HepG2 (cell line): Measurements from ENCODE around the gene ATP2B2. TPM values are rescaled to one million over a fixed set of nuclear protein-coding genes. Genes with fewer than 3 reads are reported as not detected.

Experiments
- ATAC-seq: fragments of 200-7000 bp; cut with Tn5 transposase; 3 replicates; pipeline ENCODE4 v1.9.1; 2020; ENCODE audit warnings: mild to moderate bottlenecking, moderate library complexity
- BruUV-seq: library from RNA; stranded (reverse); fragments of 400-500 nt; replicated peaks from 2 replicates; lab custom pipeline; 2021; lab: Mats Ljungman, UMichigan
- CTCF ChIA-PET: fragments of 300-600 bp; formaldehyde crosslinking; extraction: SDS; loops from one replicate; lab custom pipeline; 2021; ENCODE audit warnings: low total read pairs, inconsistent platforms, low intra/inter-chr PET ratio; lab: Yijun Ruan, JAX
- POLR2A ChIA-PET: fragments of 350-600 bp; sonication (Branson Sonifier 250); formaldehyde crosslinking; loops from one replicate; lab custom pipeline; 2020; ENCODE audit warnings: antibody characterized with exemption, inconsistent platforms; lab: Yijun Ruan, JAX
- DNase-seq: peaks from one replicate; pipeline ENCODE4 v3.0.0-alpha.2; 2015; ENCODE audit warnings: low spot score
- FAIRE-seq: peaks from 3 replicates; lab custom pipeline; 2011; peaks lifted over from hg19 to GRCh38; lab: Jason Lieb, UNC
- H2AFZ ChIP-seq: one replicate; pipeline ENCODE4 v1.6.1; 2011; ENCODE audit warnings: low read length, inconsistent platforms
- H3K27ac ChIP-seq: fragments of 300-600 bp; 3 replicates; pipeline ENCODE4 v1.8.0; 2011; ENCODE audit warnings: mixed run types, mild to moderate bottlenecking, mixed read lengths, low read length, inconsistent platforms; ENCODE audit not compliant: insufficient read depth; ENCODE audit errors: extremely low read length
- H3K27me3 ChIP-seq, 2 experiments: fragments of 200-600 bp in 1 of 2; 2 replicates in 1 of 2; 3 replicates in 1 of 2; pipeline versions ENCODE4 v1.6.0 to v1.8.0; 2011; ENCODE audit warnings: low read length in 2 of 2, mild to moderate bottlenecking in 2 of 2, moderate library complexity in 2 of 2, inconsistent platforms in 1 of 2; ENCODE audit not compliant: insufficient read depth in 2 of 2, control insufficient read depth in 1 of 2
- H3K36me3 ChIP-seq, 2 experiments: fragments of 200-600 bp in 1 of 2; replicated peaks in 1 of 2; 2 replicates in 1 of 2; 3 replicates in 1 of 2; pipeline versions ENCODE4 v1.5.1 to v1.8.0; 2011; ENCODE audit warnings: low read length in 2 of 2, inconsistent platforms in 1 of 2; ENCODE audit not compliant: insufficient read depth in 2 of 2, control insufficient read depth in 1 of 2
- H3K4me1 ChIP-seq: 2 replicates; pipeline ENCODE4 v1.5.1; 2012; ENCODE audit warnings: low read length, inconsistent platforms; ENCODE audit not compliant: insufficient read depth
- H3K4me2 ChIP-seq: 2 replicates; pipeline ENCODE4 v1.6.0; 2011; ENCODE audit warnings: low read depth, low read length, inconsistent platforms
- H3K4me3 ChIP-seq, 3 experiments: fragments of 200-600 bp in 1 of 3; sonication (generic), shearing (Covaris generic) in 1 of 3; replicated peaks in 1 of 3; 2 replicates each; pipeline ENCODE4 v1.5.1; 2011 to 2016; ENCODE audit warnings: low read length in 3 of 3, inconsistent platforms in 2 of 3, low read depth in 2 of 3, mild to moderate bottlenecking in 2 of 3, control low read depth in 1 of 3, mixed read lengths in 1 of 3; ENCODE audit not compliant: insufficient read depth in 1 of 3
- H3K79me2 ChIP-seq: one replicate; pipeline ENCODE4 v1.6.1; 2011; ENCODE audit warnings: low read length, inconsistent platforms; ENCODE audit not compliant: insufficient read depth
- H3K9ac ChIP-seq: 2 replicates; pipeline ENCODE4 v1.6.0; 2011; ENCODE audit warnings: mild to moderate bottlenecking, low read depth, low read length, inconsistent platforms; ENCODE audit not compliant: insufficient read depth
- H3K9me3 ChIP-seq: 2 replicates; pipeline ENCODE4 v1.5.1; 2012; ENCODE audit warnings: mild to moderate bottlenecking, low read length
- H4K20me1 ChIP-seq: 2 replicates; pipeline ENCODE4 v1.6.0; 2011; ENCODE audit warnings: inconsistent platforms, mild to moderate bottlenecking, low read length, moderate library complexity; ENCODE audit not compliant: insufficient read depth
- FOXP1 ChIP-seq, 2 experiments: fragments of 450-650 bp in 1 of 2; IDR thresholded peaks; 2 replicates each; pipeline ENCODE4 v1.6.1; 2017 to 2018; ENCODE audit warnings: antibody characterized with exemption in 1 of 2
- GZF1 ChIP-seq: sonication (generic); formaldehyde crosslinking; IDR thresholded peaks from 2 replicates; pipeline ENCODE4 v1.5.1; 2020; ENCODE audit warnings: mild to moderate bottlenecking, missing genetic modification reagents
- HCFC1 ChIP-seq: fragments of 150-350 bp; IDR thresholded peaks from 2 replicates; pipeline ENCODE4 v1.6.1; 2014; ENCODE audit warnings: low read depth, low read length
- HNRNPK ChIP-seq: fragments of 200-400 bp; formaldehyde crosslinking; IDR thresholded peaks from 2 replicates; pipeline ENCODE4 v1.6.1; 2018; ENCODE audit warnings: low read length, low read depth, moderate library complexity, mild to moderate bottlenecking; ENCODE audit not compliant: poor library complexity, severe bottlenecking
- KDM5A ChIP-seq: fragments of 200-600 bp; sonication (generic); IDR thresholded peaks from 2 replicates; pipeline ENCODE4 v1.7.0; 2018; ENCODE audit warnings: antibody characterized with exemption, mild to moderate bottlenecking, low read length, borderline replicate concordance
- MTF1 ChIP-seq: sonication (generic); formaldehyde crosslinking; IDR thresholded peaks from 2 replicates; pipeline ENCODE4 v1.5.0; 2020; ENCODE audit warnings: missing genetic modification reagents
- MTF2 ChIP-seq: sonication (generic); formaldehyde crosslinking; IDR thresholded peaks from 2 replicates; pipeline ENCODE4 v1.5.0; 2020; ENCODE audit warnings: missing genetic modification reagents, borderline replicate concordance
- MYNN ChIP-seq: sonication (generic); formaldehyde crosslinking; IDR thresholded peaks from 2 replicates; pipeline ENCODE4 v1.4.0; 2020; ENCODE audit warnings: mild to moderate bottlenecking, low read depth, missing genetic modification reagents
- NFKBIZ ChIP-seq: IDR thresholded peaks from 2 replicates; pipeline ENCODE4 v1.6.1; 2018; ENCODE audit warnings: missing genetic modification reagents, missing compliant biosample characterization
- NRL ChIP-seq: sonication (generic); formaldehyde crosslinking; IDR thresholded peaks from 2 replicates; pipeline ENCODE4 v1.5.0; 2020; ENCODE audit warnings: missing genetic modification reagents, mild to moderate bottlenecking, moderate library complexity, borderline replicate concordance
- RNF2 ChIP-seq: fragments of 450-650 bp; conservative IDR thresholded peaks from 2 replicates; pipeline ENCODE4 v1.6.1; 2016; ENCODE audit warnings: low read depth
- SETDB1 ChIP-seq: sonication (generic); formaldehyde crosslinking; IDR thresholded peaks from 2 replicates; pipeline ENCODE4 v1.5.1; 2020; ENCODE audit warnings: missing genetic modification reagents, mild to moderate bottlenecking, borderline replicate concordance
- ZFP91 ChIP-seq: sonication (generic); formaldehyde crosslinking; IDR thresholded peaks from 2 replicates; pipeline ENCODE4 v1.9.0; 2022; ENCODE audit warnings: missing genetic modification reagents, mild to moderate bottlenecking, borderline replicate concordance
- ZFYVE20 ChIP-seq: sonication (generic); formaldehyde crosslinking; IDR thresholded peaks from 2 replicates; pipeline ENCODE4 v1.8.0; 2023; ENCODE audit warnings: low read depth, mild to moderate bottlenecking, moderate library complexity, missing genetic modification reagents, borderline replicate concordance
- ZNF281 ChIP-seq: sonication (generic); formaldehyde crosslinking; IDR thresholded peaks from 2 replicates; pipeline ENCODE4 v1.4.0; 2020; ENCODE audit warnings: missing genetic modification reagents, borderline replicate concordance
- ZNF367 ChIP-seq: sonication (generic); formaldehyde crosslinking; IDR thresholded peaks from 2 replicates; pipeline ENCODE4 v1.4.0; 2020; ENCODE audit warnings: missing genetic modification reagents, borderline replicate concordance
- ZNF430 ChIP-seq: sonication (generic); formaldehyde crosslinking; IDR thresholded peaks from 2 replicates; pipeline ENCODE4 v1.9.0; 2021; ENCODE audit warnings: mild to moderate bottlenecking, missing genetic modification reagents
- ZNF550 ChIP-seq: sonication (generic); formaldehyde crosslinking; IDR thresholded peaks from 2 replicates; pipeline ENCODE4 v1.4.0; 2020; ENCODE audit warnings: mild to moderate bottlenecking, missing genetic modification reagents, borderline replicate concordance
- WGBS: methylation state at CpG from one replicate; pipeline ENCODE4 v1.1.6; 2017; ENCODE audit warnings: low lambda C conversion rate; 5-methylcytosine and 5-hydroxymethylcytosine counted together
- in situ Hi-C: cut with HindIII; loops from 2 replicates; pipeline ENCODE4 v1.10.0; 2017; ENCODE audit warnings: low pct_unique_long_range_greater_than_20kb; ENCODE audit not compliant: extremely low pct_ligation_motif_present
- intact Hi-C: fragments of 100-400 bp; cut with micrococcal nuclease; formaldehyde crosslinking; loops from one replicate; pipeline ENCODE4 v1.10.0; 2022; ENCODE audit not compliant: unreplicated experiment
- polyA plus RNA-seq, 8 experiments: library from polyadenylated mRNA; depleted of rRNA in 3 of 8; stranded (reverse) in 7 of 8; unstranded in 1 of 8; fragments of >200 nt; fragmentation: Illumina TruSeq in 4 of 8; extraction: Trizol in 4 of 8; gene quantifications; 2 replicates each; pipeline versions ENCODE4 v1.2.1 to v1.2.3, GENCODE V29; 2011 to 2016; ENCODE audit warnings: low read depth in 4 of 8, missing spikeins in 1 of 8, mixed read lengths in 1 of 8; ENCODE audit not compliant: insufficient read depth in 1 of 8
- total RNA-seq, 5 experiments: library from RNA; depleted of rRNA; stranded (reverse); fragments of >200 nt; fragmentation: Illumina TruSeq; extraction: Trizol; gene quantifications; 2 replicates each; pipeline ENCODE4 v1.2.3, GENCODE V29; 2016; ENCODE audit warnings: low read depth in 1 of 5
- TF ChIP-seq, protein P1 (sequence below): sonication (generic); formaldehyde crosslinking; IDR thresholded peaks from 2 replicates; pipeline ENCODE4 v1.5.1; 2020; ENCODE audit warnings: mild to moderate bottlenecking, missing genetic modification reagents, moderate library complexity

ATP2B2 gene
- total and polyA plus RNA-seq, 2 of the 13 experiments (the other 11 are each of a cell fraction or from before 2014, with no cell fraction given) = 1.5 to 2.3 TPM

DNA sequence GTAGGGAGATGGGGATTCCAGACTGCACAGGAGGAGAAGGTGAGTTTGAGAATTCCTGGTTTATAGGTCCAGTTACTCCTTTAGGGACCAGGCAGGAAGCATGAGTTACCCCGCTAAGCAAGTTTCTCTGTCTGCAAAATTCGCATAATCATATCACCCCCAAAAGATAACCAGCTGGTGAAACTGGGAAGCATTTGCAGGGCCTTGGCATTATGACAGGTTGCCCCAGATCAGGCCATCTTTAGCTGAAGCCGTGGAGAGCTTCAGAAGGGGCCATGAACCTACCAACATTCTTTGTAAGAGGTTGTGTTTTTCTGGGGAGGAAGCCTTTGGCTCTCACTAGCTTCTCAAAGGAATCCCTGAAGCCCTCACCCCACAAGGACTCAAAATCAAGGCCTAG is 29.4 kb downstream of the ATP2B2 start:
- Histone ChIP-seq H3K27me3 (no peaks in the 10 kb centered on the region; a peak in 1 of 5 replicates), H3K9me3 (no peaks in the 10 kb centered on the region), H3K27ac (no peak overlapping the region), H3K79me2 (no peaks in the 10 kb centered on the region), H2AFZ (no peak overlapping the region), H3K9ac (no peak overlapping the region), H3K4me2 (no peak overlapping the region), H3K36me3 (no peaks in the 10 kb centered on the region), H3K4me3 (no peak overlapping the region), H4K20me1 (no peaks in the 10 kb centered on the region), H3K4me1 (peaks cover 6% of the 10 kb centered on the region)
- in situ Hi-C loops (no loop called here), intact Hi-C loops (no loop called here)
- BruUV-seq = no TSS peak
- 49% methylated on average over 3 of the region's 3 CpGs for WGBS
- CTCF ChIA-PET = no interaction called here
- DNase-seq = no peak
- POLR2A ChIA-PET = no interaction called here
- TF ChIP-seq NRL (CRISPR knock-in tag) (no peak), HCFC1 (no peak), MYNN (CRISPR knock-in tag) (no peak), ZNF430 (CRISPR knock-in tag) (no peak), ZNF281 (CRISPR knock-in tag) (no peak), GZF1 (CRISPR knock-in tag) (no peak), MTF2 (no peak), SETDB1 (CRISPR knock-in tag) (no peak), RNF2 (no peak), MTF1 (CRISPR knock-in tag) (no peak), ZFP91 (CRISPR knock-in tag) (no peak), HNRNPK (no peak), NFKBIZ (CRISPR knock-in tag) (no peak), ZNF367 (CRISPR knock-in tag) (no peak), ZFYVE20 (CRISPR knock-in tag) (no peak), FOXP1 (IDR thresholded peaks at IDR 0.05) (no peak), FOXP1 (CRISPR knock-in tag; IDR thresholded peaks at IDR 0.05) (no peak), KDM5A (no peak), ZNF550 (no peak)
- TF ChIP-seq, protein P1, sequence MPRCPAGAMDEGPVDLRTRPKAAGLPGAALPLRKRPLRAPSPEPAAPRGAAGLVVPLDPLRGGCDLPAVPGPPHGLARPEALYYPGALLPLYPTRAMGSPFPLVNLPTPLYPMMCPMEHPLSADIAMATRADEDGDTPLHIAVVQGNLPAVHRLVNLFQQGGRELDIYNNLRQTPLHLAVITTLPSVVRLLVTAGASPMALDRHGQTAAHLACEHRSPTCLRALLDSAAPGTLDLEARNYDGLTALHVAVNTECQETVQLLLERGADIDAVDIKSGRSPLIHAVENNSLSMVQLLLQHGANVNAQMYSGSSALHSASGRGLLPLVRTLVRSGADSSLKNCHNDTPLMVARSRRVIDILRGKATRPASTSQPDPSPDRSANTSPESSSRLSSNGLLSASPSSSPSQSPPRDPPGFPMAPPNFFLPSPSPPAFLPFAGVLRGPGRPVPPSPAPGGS (CRISPR knock-in tag) = no peak
- ATAC-seq = no peak
- FAIRE-seq = no peak
